ENCODE data around the gene TWF2. TPM values are rescaled to one million over a fixed set of nuclear protein-coding genes. Genes with fewer than 3 reads are reported as not detected.
A peak's percentile ranks its signal among the peaks of the same experiment; 100 is the strongest.

Gene TWF2
- total and polyA plus RNA-seq, 12 donors = 13.6 to 95.6 (median 48.4) TPM

DNA sequence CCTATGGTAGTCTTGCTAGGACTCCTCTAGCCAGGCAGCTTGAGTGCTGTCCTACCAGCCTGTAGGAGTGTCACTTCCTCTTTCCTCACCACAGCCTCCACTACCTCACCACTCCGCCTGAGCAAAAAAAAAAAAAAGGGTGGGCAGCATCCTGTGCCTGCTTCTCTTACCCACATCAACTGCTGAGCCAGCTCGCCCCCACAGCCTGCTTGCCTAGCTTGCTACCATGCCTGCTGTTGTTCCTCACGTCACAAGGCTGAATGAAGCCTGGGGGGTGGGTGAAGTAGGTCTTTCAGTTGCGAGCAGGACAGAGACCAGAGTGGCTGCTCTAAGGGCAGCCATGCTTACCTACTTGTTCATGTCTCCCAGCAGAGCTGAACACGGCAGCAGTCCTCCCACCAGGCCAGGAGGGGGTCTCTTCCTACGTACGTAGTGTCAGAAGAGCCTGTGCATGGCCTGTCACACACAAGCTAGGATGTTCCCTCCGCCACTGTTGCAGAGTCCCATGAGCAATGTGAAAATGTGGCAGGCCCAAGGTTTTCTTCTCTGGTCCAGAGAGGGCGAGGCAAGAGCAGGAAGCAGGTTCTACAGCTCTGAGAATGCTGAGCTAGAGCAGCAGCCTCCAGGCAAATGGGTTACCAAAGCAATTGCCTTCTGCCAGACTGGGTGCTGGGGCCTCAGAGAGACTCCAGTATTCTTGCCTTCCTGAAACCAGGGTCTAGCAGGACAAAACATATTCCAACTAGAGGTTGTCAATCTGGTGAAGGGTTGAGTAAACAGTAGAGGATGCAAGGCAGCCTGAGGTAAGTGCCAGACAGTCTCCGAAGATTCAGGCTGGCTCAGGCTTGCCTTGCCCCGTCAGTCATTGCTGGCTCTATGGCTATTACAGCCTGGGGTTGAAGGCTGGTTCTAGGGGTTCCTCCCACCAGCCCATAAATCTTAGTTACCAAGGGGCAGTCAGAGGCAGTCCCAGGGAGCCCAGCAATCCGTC is 14.7 kb upstream of the TWF2 start:
- TF ChIP-seq POLR2A (IDR thresholded peaks at IDR 0.05) = no peak
- TF ChIP-seq, protein P1, sequence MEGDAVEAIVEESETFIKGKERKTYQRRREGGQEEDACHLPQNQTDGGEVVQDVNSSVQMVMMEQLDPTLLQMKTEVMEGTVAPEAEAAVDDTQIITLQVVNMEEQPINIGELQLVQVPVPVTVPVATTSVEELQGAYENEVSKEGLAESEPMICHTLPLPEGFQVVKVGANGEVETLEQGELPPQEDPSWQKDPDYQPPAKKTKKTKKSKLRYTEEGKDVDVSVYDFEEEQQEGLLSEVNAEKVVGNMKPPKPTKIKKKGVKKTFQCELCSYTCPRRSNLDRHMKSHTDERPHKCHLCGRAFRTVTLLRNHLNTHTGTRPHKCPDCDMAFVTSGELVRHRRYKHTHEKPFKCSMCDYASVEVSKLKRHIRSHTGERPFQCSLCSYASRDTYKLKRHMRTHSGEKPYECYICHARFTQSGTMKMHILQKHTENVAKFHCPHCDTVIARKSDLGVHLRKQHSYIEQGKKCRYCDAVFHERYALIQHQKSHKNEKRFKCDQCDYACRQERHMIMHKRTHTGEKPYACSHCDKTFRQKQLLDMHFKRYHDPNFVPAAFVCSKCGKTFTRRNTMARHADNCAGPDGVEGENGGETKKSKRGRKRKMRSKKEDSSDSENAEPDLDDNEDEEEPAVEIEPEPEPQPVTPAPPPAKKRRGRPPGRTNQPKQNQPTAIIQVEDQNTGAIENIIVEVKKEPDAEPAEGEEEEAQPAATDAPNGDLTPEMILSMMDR (IDR thresholded peaks at IDR 0.05) = no peak
- WGBS, 4 donors = 63 to 70% (median 67%) methylated on average over 11 to 12 of the region's 12 CpGs
- Histone ChIP-seq H3K27ac (peak overlapping the region in 2 of 5 donors; percentile 56 to 71), H3K27me3 (no peaks in the 10 kb centered on the region), H3K9me3 (replicated peaks in 1 of 3) (no peaks in the 10 kb centered on the region), H3K4me3 (no peak overlapping the region), H3K4me1 (replicated peaks in 1 of 2) (peaks cover under 1 to 4% of the 10 kb centered on the region in 2 donors), H3K36me3 (replicated peaks in 1 of 2) (peaks cover 0 to 85% of the 10 kb centered on the region in 2 donors)
- intact Hi-C loops (cut with DNase I) = no loop called here
- DNase-seq = peak in 5 of 7 donors; percentile 54 to 76 (median 65)

DNA sequence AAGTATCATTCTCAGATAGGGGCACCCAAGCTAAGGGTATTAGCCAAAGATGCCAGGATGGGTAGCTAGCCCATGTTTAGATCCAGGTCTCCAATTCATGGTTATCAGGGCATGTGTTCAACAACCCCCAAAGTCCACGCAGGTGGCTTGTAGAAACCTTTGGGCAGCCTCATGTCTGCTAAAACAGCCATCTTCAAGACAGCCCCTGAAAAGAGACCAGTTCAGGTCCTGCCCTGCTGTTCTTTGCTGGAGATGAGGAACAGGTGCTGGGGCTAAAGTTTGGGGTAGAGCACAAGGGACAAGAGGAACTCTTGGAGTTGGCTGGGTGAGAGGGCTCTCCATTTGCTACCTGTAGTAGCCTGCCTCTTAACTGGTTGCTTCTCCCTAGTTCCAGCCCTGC is 11.2 kb upstream of the TWF2 start:
- intact Hi-C loops (cut with DNase I) = no loop called here
- no peak overlapping the region for H3K4me3 ChIP-seq
- WGBS, 4 donors = 83 to 100% (median 92%) methylated on average over 1 of the region's 1 CpG
- DNase-seq = peak in 2 of 7 donors; percentile 13 to 41
- no peak overlapping the region for H3K27ac ChIP-seq
- no peaks in the 10 kb centered on the region for H3K27me3 ChIP-seq
- H3K4me1 ChIP-seq (replicated peaks in 1 of 2) = peaks cover 6 to 7% of the 10 kb centered on the region in 2 donors
- no peaks in the 10 kb centered on the region for H3K9me3 ChIP-seq (replicated peaks in 1 of 3)
- peaks cover 0 to 50% of the 10 kb centered on the region in 2 donors for H3K36me3 ChIP-seq (replicated peaks in 1 of 2)
- TF ChIP-seq, protein P1 (IDR thresholded peaks at IDR 0.05) = no peak
- TF ChIP-seq POLR2A (IDR thresholded peaks at IDR 0.05) = no peak

DNA sequence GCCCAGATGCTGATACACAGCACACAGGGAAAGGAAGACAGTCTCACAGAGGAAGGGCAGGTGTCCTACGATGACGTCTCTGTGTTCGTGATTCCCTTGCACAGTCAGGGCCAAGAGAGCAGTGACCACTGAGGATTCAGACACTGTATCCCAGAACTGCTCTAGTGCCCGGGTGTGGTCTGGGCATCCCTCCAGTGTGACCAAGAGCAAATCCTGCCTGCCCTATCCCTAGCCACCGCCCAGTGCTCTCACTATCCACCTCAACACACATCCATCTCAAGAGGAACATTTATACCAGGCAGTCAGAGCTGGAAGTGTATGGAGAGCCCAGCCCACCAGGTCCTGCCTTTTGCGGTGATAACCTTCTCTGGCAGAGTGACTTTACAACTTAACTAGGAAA is 10.7 kb upstream of the TWF2 start:
- intact Hi-C loops (cut with DNase I) = no loop called here
- Histone ChIP-seq H3K9me3 (replicated peaks in 1 of 3) (no peaks in the 10 kb centered on the region), H3K4me1 (replicated peaks in 1 of 2) (peaks cover 6 to 7% of the 10 kb centered on the region in 2 donors), H3K36me3 (replicated peaks in 1 of 2) (peaks cover 0 to 46% of the 10 kb centered on the region in 2 donors), H3K4me3 (no peak overlapping the region), H3K27me3 (no peaks in the 10 kb centered on the region), H3K27ac (peak overlapping the region in 1 of 5 donors; percentile 7)
- DNase-seq = peak in 2 of 7 donors; percentile 8 to 52
- 84 to 97% (median 88%) methylated on average over 5 to 6 of the region's 6 CpGs for WGBS, 4 donors
- TF ChIP-seq, protein P1 (IDR thresholded peaks at IDR 0.05) = no peak
- no peak for TF ChIP-seq POLR2A (IDR thresholded peaks at IDR 0.05)

DNA sequence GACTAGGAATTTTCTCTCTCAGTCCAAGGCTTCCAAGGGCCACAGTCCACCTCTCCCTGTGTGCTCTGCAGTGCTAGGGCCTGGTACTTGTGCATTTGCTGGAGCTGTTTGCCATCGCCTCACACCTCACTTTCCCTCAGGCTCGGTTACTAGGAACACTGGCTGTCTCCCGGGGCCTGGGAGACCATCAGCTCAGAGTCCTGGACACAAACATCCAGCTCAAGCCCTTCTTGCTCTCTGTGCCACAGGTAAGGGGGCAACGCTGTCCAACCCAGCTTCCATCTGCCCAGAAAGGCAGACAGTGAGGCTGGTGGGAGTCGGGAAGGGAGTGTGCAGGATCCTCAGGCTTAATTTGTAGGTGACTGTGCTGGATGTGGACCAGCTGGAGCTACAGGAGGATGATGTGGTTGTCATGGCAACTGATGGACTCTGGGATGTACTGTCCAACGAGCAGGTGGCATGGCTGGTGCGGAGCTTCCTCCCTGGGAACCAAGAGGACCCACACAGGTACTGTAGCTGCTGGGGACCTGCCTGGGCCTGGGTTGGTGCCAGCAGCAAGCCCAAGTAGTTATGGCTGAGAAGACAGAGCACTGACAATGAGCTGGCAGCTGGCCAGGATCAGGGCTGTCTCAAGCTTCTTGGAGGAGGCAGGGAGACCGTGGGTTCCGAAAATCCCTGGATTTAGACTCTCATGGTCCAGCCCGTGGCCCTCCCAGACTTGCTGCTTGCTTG is 10.0 kb upstream of the TWF2 start:
- WGBS, 4 donors = 73 to 84% (median 79%) methylated on average over 7 to 10 of the region's 10 CpGs
- intact Hi-C loops (cut with DNase I) = no loop called here
- peaks cover 6 to 7% of the 10 kb centered on the region in 2 donors for H3K4me1 ChIP-seq (replicated peaks in 1 of 2)
- H3K4me3 ChIP-seq = no peak overlapping the region
- peaks cover 0 to 39% of the 10 kb centered on the region in 2 donors for H3K36me3 ChIP-seq (replicated peaks in 1 of 2)
- no peaks in the 10 kb centered on the region for H3K9me3 ChIP-seq (replicated peaks in 1 of 3)
- no peaks in the 10 kb centered on the region for H3K27me3 ChIP-seq
- H3K27ac ChIP-seq = peak overlapping the region in 1 of 5 donors; percentile 7
- peak in 5 of 7 donors; percentile 24 to 76 (median 56) for DNase-seq
- no peak for TF ChIP-seq POLR2A (IDR thresholded peaks at IDR 0.05)
- TF ChIP-seq, protein P1 (IDR thresholded peaks at IDR 0.05) = no peak

Data from adrenal gland (tissue), 12 donors.